Esophagus muscularis mucosa (tissue), 4 donors: ENCODE data around the gene PDGFC.

ENCODE experiments used
- EP300 ChIP-seq: sonication (generic); formaldehyde crosslinking; IDR thresholded peaks from one replicate; pipeline ENCODE4 v1.6.1; 2017; ENCODE audit warnings: antibody characterized with exemption
- POLR2A ChIP-seq: fragments of 450-650 bp; IDR thresholded peaks from one replicate; pipeline ENCODE4 v1.6.1; 2017; ENCODE audit warnings: antibody characterized with exemption, moderate library complexity, mild to moderate bottlenecking, low read depth
- POLR2AphosphoS5 ChIP-seq, 2 donors: sonication (generic); formaldehyde crosslinking; IDR thresholded peaks; one replicate each; pipeline ENCODE4 v1.6.1; 2017; ENCODE audit warnings: antibody characterized with exemption in 2 of 2
- TF ChIP-seq, protein P1 (sequence below), 3 experiments: fragments of 200-600 bp in 2 of 3; fragments of 450-650 bp in 1 of 3; sonication (generic) in 2 of 3; IDR thresholded peaks; one replicate each; pipeline ENCODE4 v1.5.1; 2017 to 2019; ENCODE audit warnings: antibody characterized with exemption in 3 of 3, mild to moderate bottlenecking in 2 of 3, moderate library complexity in 1 of 3

DNA sequence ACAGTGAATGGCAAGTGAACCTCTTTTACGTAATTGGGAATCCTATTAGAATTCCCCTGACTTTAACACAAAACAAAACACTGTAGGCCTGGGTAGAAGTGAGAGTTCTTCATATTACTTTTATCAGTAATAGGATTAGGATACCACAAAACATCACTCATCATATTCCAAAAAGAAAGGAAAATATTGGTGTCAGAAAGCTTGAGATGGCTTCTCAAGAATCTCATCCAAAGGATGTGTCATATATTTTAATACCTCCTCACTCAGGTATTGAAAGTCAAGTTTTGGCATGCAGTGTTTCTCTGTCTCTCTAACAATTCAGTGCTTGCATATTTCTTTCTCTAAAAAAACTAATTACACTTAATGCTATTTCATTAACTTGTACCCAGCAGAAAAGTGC is 173.2 kb downstream of the PDGFC start:
- TF ChIP-seq, protein P1, sequence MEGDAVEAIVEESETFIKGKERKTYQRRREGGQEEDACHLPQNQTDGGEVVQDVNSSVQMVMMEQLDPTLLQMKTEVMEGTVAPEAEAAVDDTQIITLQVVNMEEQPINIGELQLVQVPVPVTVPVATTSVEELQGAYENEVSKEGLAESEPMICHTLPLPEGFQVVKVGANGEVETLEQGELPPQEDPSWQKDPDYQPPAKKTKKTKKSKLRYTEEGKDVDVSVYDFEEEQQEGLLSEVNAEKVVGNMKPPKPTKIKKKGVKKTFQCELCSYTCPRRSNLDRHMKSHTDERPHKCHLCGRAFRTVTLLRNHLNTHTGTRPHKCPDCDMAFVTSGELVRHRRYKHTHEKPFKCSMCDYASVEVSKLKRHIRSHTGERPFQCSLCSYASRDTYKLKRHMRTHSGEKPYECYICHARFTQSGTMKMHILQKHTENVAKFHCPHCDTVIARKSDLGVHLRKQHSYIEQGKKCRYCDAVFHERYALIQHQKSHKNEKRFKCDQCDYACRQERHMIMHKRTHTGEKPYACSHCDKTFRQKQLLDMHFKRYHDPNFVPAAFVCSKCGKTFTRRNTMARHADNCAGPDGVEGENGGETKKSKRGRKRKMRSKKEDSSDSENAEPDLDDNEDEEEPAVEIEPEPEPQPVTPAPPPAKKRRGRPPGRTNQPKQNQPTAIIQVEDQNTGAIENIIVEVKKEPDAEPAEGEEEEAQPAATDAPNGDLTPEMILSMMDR (IDR thresholded peaks at IDR 0.05) = no peak
- TF ChIP-seq POLR2A (no peak), POLR2AphosphoS5 (IDR thresholded peaks at IDR 0.05) (no peak), EP300 (no peak)
